ENCODE results near the gene SCEL. TPM values are rescaled to one million over a fixed set of nuclear protein-coding genes. Genes with fewer than 3 reads are reported as not detected.

The SCEL gene
- total and polyA plus RNA-seq, 2 donors from 2014 or later = 0.22 to 3.3 TPM

DNA sequence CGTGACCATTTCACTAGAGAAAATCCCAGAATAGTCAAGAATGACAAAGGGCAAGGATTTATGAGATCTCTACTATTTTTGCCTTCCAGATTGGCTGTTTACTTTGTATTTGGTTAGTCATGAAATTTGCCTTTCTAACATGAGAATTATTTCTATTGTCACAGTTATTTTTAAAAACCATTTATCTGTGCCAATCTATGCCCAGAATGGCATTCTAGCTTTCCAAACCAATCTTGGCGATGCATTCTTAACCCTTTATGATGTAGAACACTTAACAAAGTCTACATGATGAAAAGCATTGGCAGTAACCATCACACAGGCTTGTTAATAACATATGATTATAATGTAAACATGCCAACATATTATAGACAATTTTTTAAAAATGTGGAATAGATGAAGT, 65.2 kb downstream of the SCEL start:
- no peaks in the 10 kb centered on the region for H3K9me3 ChIP-seq (ENCODE audit: control insufficient read depth in 2 of 3, insufficient read depth in 1 of 3, low read length in 3 of 3)
- DNase-seq (no peak), FAIRE-seq (no peak)
- H3K27me3 ChIP-seq (ENCODE audit: control insufficient read depth, insufficient read depth, low read length) = no peaks in the 10 kb centered on the region
- H3K36me3 ChIP-seq (ENCODE audit: control insufficient read depth in 2 of 3, insufficient read depth in 3 of 3, low read length in 3 of 3) = no peaks in the 10 kb centered on the region
- intact Hi-C loops (cut with DNase I) = no loop called here
- no peak overlapping the region for H3K4me3 ChIP-seq (ENCODE audit: low read length in 3 of 3)
- no peak overlapping the region for H3K27ac ChIP-seq (ENCODE audit: low read depth in 2 of 2, low read length in 2 of 2)
- TF ChIP-seq, protein P1, sequence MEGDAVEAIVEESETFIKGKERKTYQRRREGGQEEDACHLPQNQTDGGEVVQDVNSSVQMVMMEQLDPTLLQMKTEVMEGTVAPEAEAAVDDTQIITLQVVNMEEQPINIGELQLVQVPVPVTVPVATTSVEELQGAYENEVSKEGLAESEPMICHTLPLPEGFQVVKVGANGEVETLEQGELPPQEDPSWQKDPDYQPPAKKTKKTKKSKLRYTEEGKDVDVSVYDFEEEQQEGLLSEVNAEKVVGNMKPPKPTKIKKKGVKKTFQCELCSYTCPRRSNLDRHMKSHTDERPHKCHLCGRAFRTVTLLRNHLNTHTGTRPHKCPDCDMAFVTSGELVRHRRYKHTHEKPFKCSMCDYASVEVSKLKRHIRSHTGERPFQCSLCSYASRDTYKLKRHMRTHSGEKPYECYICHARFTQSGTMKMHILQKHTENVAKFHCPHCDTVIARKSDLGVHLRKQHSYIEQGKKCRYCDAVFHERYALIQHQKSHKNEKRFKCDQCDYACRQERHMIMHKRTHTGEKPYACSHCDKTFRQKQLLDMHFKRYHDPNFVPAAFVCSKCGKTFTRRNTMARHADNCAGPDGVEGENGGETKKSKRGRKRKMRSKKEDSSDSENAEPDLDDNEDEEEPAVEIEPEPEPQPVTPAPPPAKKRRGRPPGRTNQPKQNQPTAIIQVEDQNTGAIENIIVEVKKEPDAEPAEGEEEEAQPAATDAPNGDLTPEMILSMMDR (IDR thresholded peaks at IDR 0.05; ENCODE audit: borderline replicate concordance, extremely low read depth, insufficient read depth) = no peak
- H3K4me1 ChIP-seq (ENCODE audit: control insufficient read depth in 2 of 3, insufficient read depth in 2 of 3, low read depth in 1 of 3, low read length in 3 of 3) = no peaks in the 10 kb centered on the region
- no peak overlapping the region for H3K9ac ChIP-seq (ENCODE audit: low read length in 3 of 3)

DNA sequence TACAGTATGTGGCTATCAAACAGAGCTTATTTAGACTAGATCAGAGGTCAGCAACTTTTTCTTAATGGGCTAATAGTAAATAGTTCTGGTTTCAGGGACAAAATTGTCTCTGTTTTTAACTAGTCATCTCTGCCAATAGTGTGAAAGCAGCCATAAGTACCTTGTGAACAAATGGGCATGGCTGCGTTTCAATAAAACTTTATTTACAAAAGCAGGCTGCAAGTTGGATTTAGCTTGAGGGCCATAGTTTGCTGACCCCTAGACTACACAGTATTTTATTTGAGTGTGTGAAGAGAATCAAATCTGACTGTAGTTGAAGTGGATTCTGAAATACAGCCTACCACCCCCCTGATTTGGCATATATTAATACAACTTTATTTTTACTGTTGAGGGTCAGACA, 75.6 kb downstream of the SCEL start:
- no peak overlapping the region for H3K9ac ChIP-seq (ENCODE audit: low read length in 3 of 3)
- H3K27ac ChIP-seq (ENCODE audit: low read depth in 2 of 2, low read length in 2 of 2) = no peak overlapping the region
- no peaks in the 10 kb centered on the region for H3K27me3 ChIP-seq (ENCODE audit: control insufficient read depth, insufficient read depth, low read length)
- no peaks in the 10 kb centered on the region for H3K36me3 ChIP-seq (ENCODE audit: control insufficient read depth in 2 of 3, insufficient read depth in 3 of 3, low read length in 3 of 3)
- no peak overlapping the region for H3K4me3 ChIP-seq (ENCODE audit: low read length in 3 of 3)
- no peaks in the 10 kb centered on the region for H3K4me1 ChIP-seq (ENCODE audit: control insufficient read depth in 2 of 3, insufficient read depth in 2 of 3, low read depth in 1 of 3, low read length in 3 of 3)
- TF ChIP-seq, protein P1 (IDR thresholded peaks at IDR 0.05; ENCODE audit: borderline replicate concordance, extremely low read depth, insufficient read depth) = no peak
- H3K9me3 ChIP-seq (ENCODE audit: control insufficient read depth in 2 of 3, insufficient read depth in 1 of 3, low read length in 3 of 3) = no peaks in the 10 kb centered on the region
- DNase-seq = no peak
- FAIRE-seq = no peak
- intact Hi-C loops (cut with DNase I) = no loop called here

DNA sequence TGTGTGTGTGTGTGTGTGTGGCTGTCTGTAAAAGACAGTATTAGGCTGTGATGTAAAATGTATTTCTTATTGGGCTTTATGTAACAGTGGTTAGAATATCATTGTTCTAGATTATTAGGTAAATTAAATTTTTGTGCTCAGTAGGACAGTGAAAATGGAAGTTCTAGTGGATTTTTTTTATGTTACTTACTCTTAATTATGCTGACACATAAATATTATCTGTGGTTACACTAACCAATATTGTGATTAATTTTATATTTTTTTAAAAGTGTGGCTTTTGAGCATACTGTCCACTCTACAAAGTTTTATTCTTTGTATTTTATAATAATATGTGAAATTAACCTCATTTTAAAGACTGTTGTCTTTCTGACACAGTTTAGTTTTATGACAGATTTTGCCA, 80.5 kb downstream of the SCEL start:
- Histone ChIP-seq H3K4me3 (ENCODE audit: low read length in 3 of 3) (no peak overlapping the region), H3K27ac (ENCODE audit: low read depth in 2 of 2, low read length in 2 of 2) (no peak overlapping the region), H3K9ac (ENCODE audit: low read length in 3 of 3) (no peak overlapping the region), H3K36me3 (ENCODE audit: control insufficient read depth in 2 of 3, insufficient read depth in 3 of 3, low read length in 3 of 3) (no peaks in the 10 kb centered on the region), H3K4me1 (ENCODE audit: control insufficient read depth in 2 of 3, insufficient read depth in 2 of 3, low read depth in 1 of 3, low read length in 3 of 3) (no peaks in the 10 kb centered on the region), H3K27me3 (ENCODE audit: control insufficient read depth, insufficient read depth, low read length) (no peaks in the 10 kb centered on the region), H3K9me3 (ENCODE audit: control insufficient read depth in 2 of 3, insufficient read depth in 1 of 3, low read length in 3 of 3) (no peaks in the 10 kb centered on the region)
- FAIRE-seq (peak; percentile 59), DNase-seq (no peak)
- intact Hi-C loops (cut with DNase I) = no loop called here
- TF ChIP-seq, protein P1 (IDR thresholded peaks at IDR 0.05; ENCODE audit: borderline replicate concordance, extremely low read depth, insufficient read depth) = no peak

DNA sequence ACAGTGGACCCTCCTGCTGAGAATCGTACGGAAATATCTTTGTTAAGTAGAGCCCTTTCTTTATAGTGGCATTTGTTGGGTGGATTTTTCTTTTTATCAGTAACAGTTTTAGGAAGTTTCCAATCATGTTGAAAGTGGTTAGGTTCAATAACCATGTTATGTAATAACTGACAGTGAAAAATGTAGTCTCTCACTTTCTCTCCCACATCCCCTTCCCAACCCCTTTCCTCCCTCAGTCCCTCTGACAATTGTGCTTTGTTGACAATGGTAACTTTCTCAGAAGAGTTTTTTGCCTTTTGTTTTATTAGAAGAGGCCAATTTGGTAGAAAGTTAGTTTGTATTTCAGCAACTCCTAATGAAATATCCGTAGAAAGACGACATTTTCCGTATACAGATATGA, 84.1 kb downstream of the SCEL start:
- TF ChIP-seq, protein P1 (IDR thresholded peaks at IDR 0.05; ENCODE audit: borderline replicate concordance, extremely low read depth, insufficient read depth) = no peak
- Histone ChIP-seq H3K27me3 (ENCODE audit: control insufficient read depth, insufficient read depth, low read length) (no peaks in the 10 kb centered on the region), H3K4me3 (ENCODE audit: low read length in 3 of 3) (no peak overlapping the region), H3K36me3 (ENCODE audit: control insufficient read depth in 2 of 3, insufficient read depth in 3 of 3, low read length in 3 of 3) (no peaks in the 10 kb centered on the region), H3K9ac (ENCODE audit: low read length in 3 of 3) (no peak overlapping the region), H3K27ac (ENCODE audit: low read depth in 2 of 2, low read length in 2 of 2) (no peak overlapping the region), H3K4me1 (ENCODE audit: control insufficient read depth in 2 of 3, insufficient read depth in 2 of 3, low read depth in 1 of 3, low read length in 3 of 3) (no peaks in the 10 kb centered on the region), H3K9me3 (ENCODE audit: control insufficient read depth in 2 of 3, insufficient read depth in 1 of 3, low read length in 3 of 3) (no peaks in the 10 kb centered on the region)
- FAIRE-seq (no peak), DNase-seq (no peak)
- intact Hi-C loops (cut with DNase I) = no loop called here

All from kidney (tissue), 14 donors.